GM13976 (cell line): Measurements from ENCODE around the gene LGMN.

Experiments
- DNase-seq: peaks from one replicate; pipeline ENCODE4 v3.0.0; 2012; ENCODE audit warnings: low spot score
- in situ Hi-C: fragments of 300-500 bp; cut with MboI; formaldehyde crosslinking; loops from one replicate; pipeline ENCODE4 v1.12.0; 2022; ENCODE audit warnings: low sequenced_read_pairs, mixed read lengths, inconsistent platforms; ENCODE audit not compliant: unreplicated experiment
- TF ChIP-seq, protein P1 (sequence below): IDR thresholded peaks from 2 replicates; pipeline ENCODE4 v1.5.1; 2012; ENCODE audit warnings: borderline replicate concordance, mild to moderate bottlenecking; ENCODE audit not compliant: insufficient read depth; ENCODE audit errors: extremely low read depth, missing control alignments, control extremely low read depth

LGMN gene

DNA sequence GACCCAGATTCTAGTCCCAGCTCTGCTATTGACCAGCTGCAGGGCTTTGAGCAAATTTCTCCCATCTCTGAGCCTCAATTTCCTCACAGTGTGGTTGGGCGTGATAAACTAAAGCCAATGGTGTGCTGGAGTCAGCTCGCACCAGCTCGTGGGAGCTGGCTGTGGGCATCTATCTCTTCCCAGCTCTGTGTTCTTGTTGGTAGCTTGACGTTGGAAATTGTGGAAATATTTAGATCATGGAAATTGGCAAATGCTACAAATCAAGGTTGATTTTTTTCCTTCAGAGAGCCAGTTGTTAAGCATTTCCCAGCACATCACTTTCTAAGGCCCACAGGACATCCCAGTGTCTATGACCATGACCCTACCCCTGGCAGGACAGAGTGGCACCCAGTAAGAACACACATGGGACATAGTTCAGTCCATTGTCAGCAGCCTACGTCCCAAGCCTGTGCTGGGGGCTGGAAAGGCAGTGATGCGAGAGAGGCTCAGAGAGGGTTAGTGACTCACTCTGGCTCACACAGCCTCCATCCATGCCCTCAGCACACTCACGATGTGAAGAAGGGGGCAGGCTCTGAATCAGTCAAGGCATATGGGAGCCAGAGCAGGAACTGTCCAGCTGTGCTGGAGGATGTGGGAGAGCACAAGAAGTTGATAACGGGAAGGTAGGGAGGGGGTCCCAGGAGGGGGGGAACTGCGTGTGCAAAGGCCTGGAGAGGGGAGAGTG lies 77.6 kb downstream of the LGMN start:
- in situ Hi-C loops, result loop anchor here (5.0 kb wide), 1 partner anchor 74 kb away; no protein-coding TSS in a partner anchor
- DNase-seq, result no peak
- TF ChIP-seq, protein P1, sequence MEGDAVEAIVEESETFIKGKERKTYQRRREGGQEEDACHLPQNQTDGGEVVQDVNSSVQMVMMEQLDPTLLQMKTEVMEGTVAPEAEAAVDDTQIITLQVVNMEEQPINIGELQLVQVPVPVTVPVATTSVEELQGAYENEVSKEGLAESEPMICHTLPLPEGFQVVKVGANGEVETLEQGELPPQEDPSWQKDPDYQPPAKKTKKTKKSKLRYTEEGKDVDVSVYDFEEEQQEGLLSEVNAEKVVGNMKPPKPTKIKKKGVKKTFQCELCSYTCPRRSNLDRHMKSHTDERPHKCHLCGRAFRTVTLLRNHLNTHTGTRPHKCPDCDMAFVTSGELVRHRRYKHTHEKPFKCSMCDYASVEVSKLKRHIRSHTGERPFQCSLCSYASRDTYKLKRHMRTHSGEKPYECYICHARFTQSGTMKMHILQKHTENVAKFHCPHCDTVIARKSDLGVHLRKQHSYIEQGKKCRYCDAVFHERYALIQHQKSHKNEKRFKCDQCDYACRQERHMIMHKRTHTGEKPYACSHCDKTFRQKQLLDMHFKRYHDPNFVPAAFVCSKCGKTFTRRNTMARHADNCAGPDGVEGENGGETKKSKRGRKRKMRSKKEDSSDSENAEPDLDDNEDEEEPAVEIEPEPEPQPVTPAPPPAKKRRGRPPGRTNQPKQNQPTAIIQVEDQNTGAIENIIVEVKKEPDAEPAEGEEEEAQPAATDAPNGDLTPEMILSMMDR, result no peak

DNA sequence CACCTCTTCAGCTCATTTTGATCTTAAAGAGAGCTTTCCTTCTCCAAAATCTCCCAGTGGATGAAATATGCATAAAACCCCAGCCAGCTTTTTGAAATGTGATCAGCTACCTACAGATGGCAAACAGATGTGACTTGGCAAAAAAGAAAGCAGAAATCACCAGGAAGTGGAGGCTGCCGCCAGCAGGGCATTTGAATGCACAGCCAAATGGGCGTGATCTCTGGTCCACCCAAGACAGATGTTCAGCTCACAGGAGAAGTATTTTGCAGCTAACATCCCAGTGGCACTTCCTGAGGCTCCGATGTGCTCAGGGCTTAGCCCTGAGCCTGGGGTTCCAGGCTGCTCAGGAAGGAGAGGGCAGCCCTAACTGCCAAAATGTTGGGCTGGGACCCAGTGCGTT lies 78.3 kb downstream of the LGMN start:
- DNase-seq, result no peak
- in situ Hi-C loops, result loop anchor here (5.0 kb wide), 1 partner anchor 73 kb away; no protein-coding TSS in a partner anchor
- TF ChIP-seq, protein P1, result no peak

DNA sequence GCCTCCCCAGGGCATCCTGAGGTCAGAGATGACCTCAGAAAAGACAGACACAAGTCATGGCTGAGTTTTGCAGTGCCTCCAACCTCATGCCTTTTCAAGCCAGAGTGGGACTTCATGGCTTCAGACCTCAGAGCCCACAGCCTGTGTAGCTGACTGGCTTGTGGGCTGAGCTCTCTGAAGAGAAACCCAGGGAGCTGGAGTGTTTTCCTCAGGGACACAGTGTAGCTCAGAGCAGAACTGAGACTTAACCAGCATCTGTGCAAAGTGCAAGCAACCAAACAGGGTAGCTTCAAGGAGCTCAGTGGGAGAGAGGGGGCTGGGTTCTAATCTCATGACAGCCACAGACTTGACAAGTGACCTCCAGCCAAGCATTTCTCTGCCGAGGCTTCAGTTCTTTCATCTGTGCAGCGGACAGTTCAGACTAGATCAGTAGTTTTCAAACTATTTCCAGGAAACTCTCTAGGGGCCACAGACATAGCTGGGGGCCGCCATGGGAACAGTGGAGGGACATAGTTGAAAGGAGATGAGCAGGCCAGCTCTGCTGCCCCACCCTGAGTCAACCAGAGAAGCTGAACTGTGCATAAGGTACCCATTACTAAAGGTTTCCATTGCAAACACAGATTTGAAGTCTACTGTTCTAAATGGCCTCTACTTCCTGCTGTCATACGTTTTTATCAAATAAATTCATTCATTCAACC lies 80.0 kb downstream of the LGMN start:
- DNase-seq, result no peak
- TF ChIP-seq, protein P1, result no peak
- in situ Hi-C loops, result no loop called here

DNA sequence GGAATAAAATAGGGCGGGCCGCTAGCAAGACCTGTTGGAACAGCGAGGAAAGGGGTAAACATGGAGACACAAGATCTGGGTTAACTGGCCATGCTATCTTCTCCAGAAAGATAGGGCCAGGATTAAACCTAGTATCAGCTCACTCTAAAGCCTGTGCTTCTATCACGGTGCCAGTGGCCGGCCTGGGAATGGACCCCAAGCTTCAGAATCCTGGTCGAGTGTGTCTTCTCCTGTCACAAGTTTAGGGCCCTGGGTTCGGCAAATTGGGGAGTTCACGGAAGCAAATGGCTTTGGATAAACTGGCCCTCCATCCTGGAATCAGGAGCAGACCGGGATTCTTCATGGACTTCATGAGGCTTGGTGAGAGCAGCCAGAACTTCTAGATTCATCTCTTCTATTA lies 82.2 kb downstream of the LGMN start:
- TF ChIP-seq, protein P1, result no peak
- in situ Hi-C loops, result no loop called here
- no peak for DNase-seq

DNA sequence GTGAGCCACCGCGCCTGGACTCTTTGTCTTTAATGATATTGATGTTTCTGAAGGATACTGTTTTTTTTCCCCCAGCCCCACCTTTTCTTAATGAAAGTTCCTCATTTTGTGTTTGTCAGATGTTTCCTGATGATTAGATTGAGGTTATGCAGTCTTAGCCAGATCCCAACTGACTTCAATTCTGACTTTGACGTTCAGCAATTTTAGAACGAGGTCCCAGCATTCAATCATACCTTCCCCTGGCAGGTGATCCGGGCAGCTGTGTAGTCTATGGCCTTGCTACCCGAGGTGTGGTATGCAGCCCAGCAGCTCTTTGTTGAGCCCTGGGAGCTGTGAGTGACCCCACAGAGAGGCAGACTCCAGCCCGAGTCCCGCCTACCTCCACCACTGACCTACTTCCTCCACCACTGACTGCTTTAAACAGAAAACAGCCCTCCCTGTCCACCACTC lies 82.7 kb downstream of the LGMN start:
- TF ChIP-seq, protein P1, result no peak
- no peak for DNase-seq
- in situ Hi-C loops, result no loop called here

DNA sequence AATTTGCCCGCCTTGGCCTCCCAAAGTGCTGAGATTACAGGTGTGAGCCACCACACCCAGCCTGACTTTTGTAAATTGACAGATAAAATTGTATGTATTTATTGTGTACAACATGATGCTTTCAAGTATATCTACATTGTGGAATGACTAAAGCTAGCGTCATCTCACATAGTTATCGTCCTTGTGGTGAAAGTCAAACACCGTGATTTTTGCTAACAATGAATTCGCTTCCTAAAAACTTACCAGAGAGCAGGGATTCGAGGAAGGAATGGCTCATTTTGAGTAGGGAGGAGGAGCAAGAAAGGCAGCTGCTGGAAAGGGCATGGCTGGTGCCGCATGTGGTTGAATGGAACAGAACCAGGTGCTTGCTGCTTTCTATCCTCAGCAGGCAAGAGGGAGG lies 85.4 kb downstream of the LGMN start:
- DNase-seq, result no peak
- TF ChIP-seq, protein P1, result no peak
- in situ Hi-C loops, result no loop called here
